ENCODE results near the gene EPHB3.
"Not testable (repeated sequence)": the region's sequence is repeated elsewhere in the genome, so short reads cannot be mapped to it uniquely, and the experiment has no call there.

EPHB3 gene

DNA sequence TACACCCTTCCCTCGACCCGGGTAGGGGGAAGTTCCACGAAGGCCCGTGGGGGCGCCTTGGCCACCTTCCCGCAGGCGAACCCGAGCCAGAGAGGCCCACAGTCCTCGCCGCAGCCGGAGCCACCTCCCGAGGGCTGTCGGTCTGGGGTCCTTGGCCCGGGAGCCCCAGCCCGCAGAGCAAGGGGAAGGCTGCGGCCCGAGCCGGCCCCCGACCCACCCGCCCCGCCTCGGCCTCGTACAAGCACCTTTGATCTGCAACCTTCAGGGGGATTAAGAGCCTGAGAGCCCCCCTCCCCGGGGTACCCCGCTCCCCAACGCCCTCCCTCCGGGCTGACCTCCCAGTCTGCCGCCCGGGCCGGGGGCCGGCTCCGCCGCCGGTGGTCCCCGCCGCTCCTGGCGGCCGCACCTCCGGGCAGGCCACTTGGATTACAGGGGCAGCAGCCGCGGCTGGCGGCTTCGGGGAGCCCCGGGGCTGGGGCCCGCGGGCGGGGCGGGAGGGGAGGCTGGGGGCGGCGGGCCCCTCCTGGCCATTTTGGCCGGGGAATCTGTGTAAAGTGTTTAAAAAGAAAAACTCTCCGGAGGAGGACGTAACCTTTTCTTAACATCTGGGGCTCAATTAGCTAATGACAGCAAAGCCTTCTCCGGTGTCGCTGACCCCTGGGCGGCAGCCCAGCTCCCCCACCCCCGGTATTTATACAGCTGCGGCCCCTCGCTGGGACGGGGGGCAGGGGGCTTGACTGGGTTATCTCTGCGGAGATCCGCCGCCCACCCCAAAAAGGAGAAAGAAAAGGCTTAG lies 40.2 kb downstream of the EPHB3 start:
- DNase-seq: no peak

GRCh38 chr3:184602372-184603150 lies 41.0 kb downstream of the EPHB3 start:
- no peak for DNase-seq

DNA sequence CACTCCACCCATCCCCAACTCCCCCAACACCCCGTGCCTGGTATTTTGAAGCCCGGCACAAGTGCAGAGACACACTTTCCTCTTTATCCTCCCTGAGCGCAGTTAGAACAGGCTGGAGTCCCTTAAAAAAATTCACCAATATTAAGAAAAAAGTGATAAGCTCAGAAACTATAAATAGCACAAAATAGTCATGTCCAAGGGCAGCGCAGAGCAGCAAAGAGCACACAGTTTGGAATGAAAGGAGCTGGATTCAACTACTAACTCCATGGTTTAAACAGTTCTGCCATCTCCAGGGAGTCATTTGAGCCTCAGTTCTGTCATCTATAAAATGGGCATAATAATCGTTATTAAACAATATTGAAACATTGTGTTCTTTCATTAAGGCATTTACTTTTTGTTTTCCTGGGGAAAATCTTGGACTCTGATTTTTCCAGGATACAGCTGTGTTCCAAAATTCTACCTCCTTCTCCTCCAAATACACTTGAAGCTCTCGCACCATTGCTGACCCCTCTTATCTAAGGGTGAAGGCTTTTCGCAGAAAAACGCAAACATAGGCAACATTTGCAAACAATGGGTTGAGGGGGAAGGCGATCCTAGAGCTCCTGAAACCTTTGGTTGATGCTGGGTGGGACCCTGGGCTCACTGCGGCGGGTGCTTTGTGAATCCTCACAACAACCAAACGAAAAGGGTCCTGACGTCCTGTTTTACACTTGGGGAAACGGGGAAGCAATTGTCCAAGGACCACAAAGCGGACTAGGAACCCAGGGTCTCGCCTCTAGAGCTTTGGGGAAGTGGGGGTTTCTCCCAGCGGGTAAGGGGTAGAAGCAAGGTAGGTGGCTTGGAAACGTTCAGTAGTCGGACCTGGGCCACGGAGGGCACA lies 41.8 kb downstream of the EPHB3 start:
- no peak for DNase-seq

- DNase-seq: no peak
Measured at GRCh38 chr3:184604039-184604601, 42.5 kb downstream of the EPHB3 start.

DNA sequence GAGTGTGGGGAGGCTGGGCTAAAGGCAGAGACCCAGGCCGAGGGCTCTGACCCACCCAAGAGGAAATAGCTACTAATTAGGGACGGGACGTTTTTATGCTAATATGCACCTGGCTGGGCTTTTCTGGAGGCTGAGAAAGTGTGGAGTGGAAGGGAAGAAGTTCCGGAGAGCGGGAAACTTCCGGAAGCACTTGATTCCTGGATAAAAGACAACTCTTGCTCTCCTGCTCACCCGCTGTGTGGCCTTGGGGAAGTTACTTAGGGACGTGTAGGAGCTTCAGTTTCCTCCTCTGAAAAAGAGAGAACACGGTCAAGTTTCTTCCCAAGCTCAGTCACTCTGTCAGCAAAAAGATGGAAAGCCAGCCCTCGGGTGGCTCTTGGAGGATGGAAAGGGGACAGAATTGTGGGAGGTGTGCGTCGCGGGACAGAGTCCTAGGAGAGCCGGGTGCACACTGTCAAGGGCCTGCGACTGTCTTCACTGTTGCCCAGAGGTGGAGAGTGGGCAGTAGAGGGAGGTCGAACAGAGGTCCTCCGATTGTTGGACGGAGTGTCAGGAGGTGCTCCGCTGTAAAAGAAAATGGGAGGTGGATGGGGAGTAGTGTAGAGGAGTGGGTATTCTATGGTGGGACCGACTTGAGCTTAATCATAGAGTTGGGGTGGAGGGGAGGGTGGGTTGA lies 43.2 kb downstream of the EPHB3 start:
- peak; percentile 44 for DNase-seq

DNA sequence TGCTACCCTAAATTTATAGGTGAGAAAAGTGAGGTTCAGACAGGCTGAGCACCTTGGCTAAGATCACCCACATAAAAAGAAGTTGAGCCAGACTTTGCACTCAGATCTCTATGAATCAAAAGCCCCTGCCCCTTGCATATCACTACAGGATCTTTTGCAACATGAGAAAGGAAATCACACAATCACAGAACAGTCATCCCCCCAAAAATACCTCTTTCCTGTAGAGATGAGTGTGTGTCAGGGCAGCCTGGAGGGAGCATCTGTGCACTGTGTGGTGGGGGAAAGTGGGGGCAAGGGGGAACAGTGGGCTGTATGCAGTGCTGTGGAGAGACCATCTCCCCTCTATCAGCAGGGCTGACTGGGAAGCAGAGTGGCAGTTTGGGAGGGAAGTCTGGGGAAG lies 46.6 kb downstream of the EPHB3 start:
- DNase-seq: no peak

DNA sequence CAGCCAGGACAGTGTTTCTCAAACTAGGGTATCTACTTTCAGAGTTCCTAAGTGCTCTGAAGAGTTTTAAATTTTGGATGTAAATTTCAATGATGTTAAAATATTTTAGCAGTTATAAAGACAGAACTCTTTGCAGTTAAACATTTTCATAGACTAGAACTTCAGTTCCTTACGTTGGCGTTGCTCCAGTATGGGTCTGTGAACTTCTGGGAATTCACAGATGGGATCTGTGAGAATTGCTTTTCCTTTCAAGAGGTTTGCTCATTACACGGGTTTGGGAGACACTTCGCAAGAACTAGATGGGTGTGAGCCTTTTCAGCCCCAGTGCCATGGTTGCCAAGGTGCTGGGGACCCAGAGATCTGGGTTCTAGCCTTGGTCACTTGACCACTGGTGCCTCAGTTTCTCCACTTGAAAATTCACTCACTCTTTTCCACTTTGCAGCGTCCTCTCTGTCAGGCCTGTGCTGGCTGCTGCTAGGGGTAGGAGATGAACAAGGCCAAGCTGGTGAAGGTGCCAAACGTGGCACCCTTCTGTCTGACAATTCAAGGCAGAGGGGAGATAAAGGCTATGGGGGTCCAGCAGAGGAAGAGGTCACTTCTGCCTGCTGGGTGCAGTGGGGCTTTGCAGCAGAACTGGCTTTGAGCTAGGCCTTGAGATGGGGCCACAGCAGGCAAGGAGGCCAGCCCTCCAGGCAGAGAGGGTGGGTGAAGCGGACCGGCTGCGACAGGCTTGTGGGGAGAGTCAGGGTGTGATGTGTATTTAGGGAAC lies 48.1 kb downstream of the EPHB3 start:
- no peak for DNase-seq

GRCh38 chr3:184610245-184610871 lies 48.8 kb downstream of the EPHB3 start:
- DNase-seq: no peak

GRCh38 chr3:184611607-184612281 lies 50.2 kb downstream of the EPHB3 start:
- no peak for DNase-seq

GRCh38 chr3:184615396-184615795 lies 53.8 kb downstream of the EPHB3 start:
- no peak for DNase-seq

GRCh38 chr3:184616436-184616835 lies 54.9 kb downstream of the EPHB3 start:
- DNase-seq: no peak

DNA sequence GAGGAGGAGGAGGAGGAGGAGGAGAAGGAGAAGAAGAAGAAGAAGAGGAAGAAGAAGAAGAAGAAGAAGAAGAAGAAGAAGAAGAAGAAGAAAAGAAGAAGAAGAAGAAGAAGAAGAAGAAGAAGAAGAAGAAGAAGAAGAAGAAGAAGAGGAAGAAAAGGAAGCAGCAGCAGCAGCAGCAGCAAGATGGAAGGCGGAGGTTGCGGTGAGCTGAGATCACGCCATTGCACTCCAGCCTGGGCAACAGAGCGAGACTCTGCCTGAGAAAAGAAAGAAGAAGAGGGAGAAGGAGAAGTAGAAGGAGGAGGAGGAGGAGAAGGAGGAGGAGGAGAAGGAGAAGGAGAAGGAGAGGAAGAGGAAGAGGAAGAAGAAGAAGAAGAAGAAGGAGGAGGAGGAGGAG lies 55.7 kb downstream of the EPHB3 start:
- not testable (repeated sequence) for DNase-seq

DNA sequence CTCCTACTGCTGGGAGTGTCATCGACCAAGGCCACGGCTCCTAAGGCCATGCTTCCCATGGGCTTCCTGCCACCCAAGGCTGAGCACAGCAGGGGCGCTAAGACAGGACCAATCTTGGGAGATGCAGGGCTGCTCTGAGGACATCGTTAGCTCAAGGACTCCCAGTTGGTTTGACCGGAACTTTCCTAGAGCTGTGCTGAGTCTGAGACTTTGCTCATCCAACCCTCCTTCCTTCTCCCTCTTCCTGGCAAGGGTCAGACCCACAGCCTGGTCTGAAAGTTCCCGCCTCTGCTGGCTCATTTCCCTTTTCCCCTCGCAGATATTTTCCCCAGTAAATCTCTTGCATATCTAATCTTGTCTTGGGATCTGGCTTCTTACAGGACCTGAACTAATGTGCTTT lies 57.2 kb downstream of the EPHB3 start:
- DNase-seq: peak; percentile 29

DNA sequence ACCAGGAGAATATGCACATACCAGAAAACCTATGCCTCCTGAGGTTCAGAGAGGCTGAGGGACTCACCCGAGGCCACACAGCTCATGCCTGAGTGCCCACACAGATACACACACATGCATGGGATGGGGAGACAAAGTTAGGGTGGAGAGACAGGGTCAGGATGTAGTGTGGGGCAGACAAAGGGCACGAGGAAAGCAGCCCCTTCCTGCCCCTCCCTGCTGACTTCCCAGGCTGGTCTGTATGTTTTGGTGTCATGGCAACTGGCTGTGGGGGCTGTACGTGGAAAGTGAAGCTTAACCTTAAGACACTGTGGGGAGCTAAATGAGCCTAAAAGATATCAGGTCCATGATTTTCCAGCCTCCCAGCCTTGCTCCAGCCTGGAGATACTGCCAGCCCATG lies 57.8 kb downstream of the EPHB3 start:
- DNase-seq: peak; percentile 17

DNA sequence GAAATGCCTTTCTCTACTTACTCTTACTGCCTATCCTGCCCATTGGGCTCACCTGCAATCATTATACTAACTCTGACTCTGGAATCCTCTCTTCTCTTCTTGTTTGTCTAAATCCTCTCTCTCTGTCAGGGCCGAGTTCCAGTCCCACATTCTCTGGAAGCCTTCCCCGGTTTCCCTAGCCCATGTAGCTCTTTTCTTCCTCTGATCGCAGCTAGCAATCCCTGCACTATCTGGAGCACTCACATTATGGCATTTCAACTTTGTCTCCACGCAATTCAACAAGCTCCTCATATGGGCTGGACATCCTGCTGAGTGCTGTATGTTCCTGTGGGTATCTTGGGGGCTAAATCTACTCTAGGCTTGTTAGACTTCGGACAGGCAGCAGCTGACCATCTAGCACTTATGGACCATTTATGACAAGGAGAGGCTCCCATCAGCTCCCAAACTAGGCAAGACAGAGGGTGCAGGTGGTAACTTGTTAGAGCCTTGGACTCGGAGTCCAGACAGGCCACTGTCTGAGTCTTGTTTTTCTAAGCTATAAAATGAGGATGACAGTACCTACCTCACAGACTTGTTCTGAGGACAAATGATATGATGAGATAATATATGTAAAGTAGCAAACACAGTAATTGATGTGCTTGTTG lies 58.3 kb downstream of the EPHB3 start:
- no peak for DNase-seq

- peak; percentile 28 for DNase-seq
Measured at GRCh38 chr3:184620475-184621119, 59.0 kb downstream of the EPHB3 start.

DNA sequence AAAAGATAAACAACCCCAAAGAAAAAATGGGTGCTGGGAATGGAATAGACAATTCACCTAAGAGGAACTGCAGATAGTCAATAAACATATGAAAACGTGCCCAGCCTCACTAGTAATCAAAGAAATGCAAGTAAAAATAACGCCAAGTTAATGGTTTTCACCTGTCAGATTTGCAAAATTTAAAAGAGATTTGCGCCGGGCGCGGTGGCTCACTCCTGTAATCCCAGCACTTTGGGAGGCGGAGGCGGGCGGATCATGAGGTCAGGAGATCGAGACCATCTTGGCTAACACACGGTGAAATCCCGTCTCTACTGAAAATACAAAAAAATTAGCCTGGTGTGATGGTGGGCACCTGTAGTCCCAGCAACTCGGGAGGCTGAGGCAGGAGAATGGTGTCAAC lies 60.6 kb downstream of the EPHB3 start:
- DNase-seq: not testable (repeated sequence)

GRCh38 chr3:184626923-184627322 lies 65.3 kb downstream of the EPHB3 start:
- no peak for DNase-seq

DNA sequence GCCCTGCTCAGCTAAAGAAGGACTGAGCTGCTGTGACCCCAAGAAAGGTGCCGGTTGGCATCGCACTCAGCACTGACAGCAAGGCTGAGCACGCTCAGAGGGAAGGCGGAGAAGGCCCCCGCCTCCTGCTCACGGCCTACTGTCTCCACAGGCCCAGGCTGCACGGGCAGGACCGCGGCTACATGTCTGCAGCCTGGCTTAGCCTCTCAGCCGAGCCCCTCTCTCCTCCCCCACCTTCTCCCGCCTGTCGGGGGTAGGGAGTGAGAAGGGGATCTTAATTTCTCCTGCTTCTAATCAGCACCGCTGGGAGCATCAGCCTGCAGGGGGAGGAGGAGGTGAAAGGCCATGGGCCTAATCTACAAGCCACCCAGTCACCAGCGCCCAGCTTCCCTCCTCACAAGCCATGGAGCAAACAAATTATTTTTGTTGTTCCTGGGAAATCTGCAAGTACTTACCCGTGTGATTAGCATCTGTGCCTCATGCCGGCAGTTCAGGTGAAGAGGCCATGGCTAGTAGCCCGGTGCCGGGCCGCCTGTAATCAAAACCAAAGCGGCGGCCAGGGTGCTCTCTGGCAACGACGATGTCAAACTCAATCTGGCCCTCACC lies 68.1 kb downstream of the EPHB3 start:
- DNase-seq: no peak

Measured in inflammatory macrophage treated with lipopolysaccharide for 4 hours (primary cell).